Measurements from ENCODE around the gene NEAT1.

The NEAT1 gene

DNA sequence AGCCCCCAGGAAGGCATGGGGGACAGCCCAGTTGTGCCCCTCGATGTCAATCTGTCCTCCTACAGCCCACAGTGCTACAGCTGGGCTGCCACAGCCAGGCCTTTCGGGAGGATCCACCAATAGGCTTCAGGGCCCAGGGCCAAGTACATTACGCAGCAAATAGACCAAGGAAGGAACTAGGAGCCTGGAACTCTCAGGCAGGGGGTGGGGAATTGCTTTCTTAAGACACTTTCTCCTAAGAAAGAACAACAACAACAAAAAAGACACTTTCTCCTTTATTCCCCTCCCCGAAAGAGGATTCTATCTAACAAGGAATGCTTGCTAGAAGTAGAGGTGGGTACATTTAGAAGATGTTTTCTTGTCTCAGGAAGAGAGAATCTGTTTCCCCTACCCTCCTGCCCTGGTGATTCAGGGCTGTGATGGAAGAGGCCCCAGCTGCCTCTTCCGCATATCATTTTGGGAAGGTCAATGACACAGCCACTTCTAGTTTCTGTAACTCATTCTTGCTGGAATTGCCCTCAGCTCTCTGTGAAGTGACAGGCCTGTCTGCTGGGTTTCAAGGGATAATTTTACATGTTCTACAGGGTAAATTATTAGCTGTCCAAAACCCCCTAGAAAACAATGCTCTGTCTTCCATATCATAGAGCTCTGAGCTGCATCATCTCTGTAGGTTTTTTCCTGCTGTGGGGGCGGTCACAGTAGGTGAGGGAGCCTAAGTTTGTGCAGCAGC, 70.2 kb downstream of the NEAT1 start:
- Histone ChIP-seq H3K4me1 (ENCODE audit: control insufficient read depth in 2 of 2, insufficient read depth in 2 of 2, low read length in 2 of 2) (peaks cover 77 to 85% of the 10 kb centered on the region in 2 donors), H3K9ac (ENCODE audit: low read depth in 1 of 2, low read length in 2 of 2) (peak overlapping the region; percentile 47 to 76), H3K9me3 (ENCODE audit: control insufficient read depth in 2 of 2, low read length in 2 of 2) (no peaks in the 10 kb centered on the region), H3K36me3 (ENCODE audit: control insufficient read depth in 2 of 2, insufficient read depth in 2 of 2, low read length in 2 of 2) (no peaks in the 10 kb centered on the region), H3K27me3 (ENCODE audit: control insufficient read depth in 2 of 2, insufficient read depth in 2 of 2, low read length in 2 of 2) (no peaks in the 10 kb centered on the region), H3K4me3 (ENCODE audit: low read length in 2 of 2) (no peak overlapping the region), H3K27ac (ENCODE audit: low read depth in 2 of 2, low read length in 2 of 2) (peak overlapping the region; percentile 92 to 96)

DNA sequence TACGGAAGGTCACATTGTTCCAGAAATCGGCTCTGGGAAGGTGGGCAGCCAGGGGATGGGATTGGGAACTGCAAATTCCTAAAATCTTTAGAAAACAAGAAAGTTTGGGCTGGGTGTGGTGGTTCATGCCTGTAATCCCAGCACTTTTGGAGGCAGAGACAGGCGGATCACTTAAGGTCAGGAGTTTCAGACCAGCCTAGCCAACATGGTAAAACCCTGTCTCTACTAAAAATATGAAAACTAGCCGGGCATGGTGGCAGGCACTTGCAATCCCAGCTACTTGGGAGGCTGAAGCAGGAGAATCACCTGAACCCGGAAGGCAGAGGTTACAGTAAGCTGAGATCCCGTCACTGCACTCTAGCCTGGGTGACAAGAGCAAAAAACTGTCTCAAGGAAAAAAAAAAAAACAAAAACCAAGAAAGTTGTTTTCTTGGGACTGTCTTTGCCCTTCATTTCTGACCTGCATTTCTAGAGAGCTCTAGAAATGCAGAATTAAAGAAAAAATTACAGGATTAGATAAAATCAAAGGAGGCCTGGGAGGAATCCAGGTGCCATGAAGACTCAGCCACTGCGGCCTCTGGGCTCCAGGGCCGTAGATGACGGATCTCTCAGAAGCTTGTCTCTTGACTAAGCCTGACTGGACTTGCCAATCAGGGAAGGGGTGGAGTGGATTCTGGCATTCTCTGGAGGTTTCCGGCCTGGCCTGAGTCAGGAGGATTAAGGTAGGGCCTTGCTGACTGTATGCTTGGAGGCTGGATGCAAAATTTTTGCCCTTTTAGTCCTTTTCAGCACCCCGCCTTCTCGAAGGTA, 71.0 kb downstream of the NEAT1 start:
- no peaks in the 10 kb centered on the region for H3K27me3 ChIP-seq (ENCODE audit: control insufficient read depth in 2 of 2, insufficient read depth in 2 of 2, low read length in 2 of 2)
- no peaks in the 10 kb centered on the region for H3K9me3 ChIP-seq (ENCODE audit: control insufficient read depth in 2 of 2, low read length in 2 of 2)
- peak overlapping the region; percentile 47 to 76 for H3K9ac ChIP-seq (ENCODE audit: low read depth in 1 of 2, low read length in 2 of 2)
- no peak overlapping the region for H3K4me3 ChIP-seq (ENCODE audit: low read length in 2 of 2)
- H3K36me3 ChIP-seq (ENCODE audit: control insufficient read depth in 2 of 2, insufficient read depth in 2 of 2, low read length in 2 of 2): no peaks in the 10 kb centered on the region
- H3K4me1 ChIP-seq (ENCODE audit: control insufficient read depth in 2 of 2, insufficient read depth in 2 of 2, low read length in 2 of 2): peaks cover 70 to 77% of the 10 kb centered on the region in 2 donors
- peak overlapping the region; percentile 92 to 96 for H3K27ac ChIP-seq (ENCODE audit: low read depth in 2 of 2, low read length in 2 of 2)

All from mucosa of rectum (tissue), 2 donors.